IPS-15b (cell line): Measurements from ENCODE around the gene ENTPD8.

Source experiments
- H3K27me3 ChIP-seq: one replicate; pipeline ENCODE4 v1.6.1; 2013; ENCODE audit warnings: low read length; ENCODE audit not compliant: control insufficient read depth, insufficient read depth
- H3K36me3 ChIP-seq: one replicate; pipeline ENCODE4 v1.6.1; 2013; ENCODE audit warnings: low read length; ENCODE audit not compliant: control insufficient read depth, insufficient read depth
- H3K4me1 ChIP-seq: one replicate; pipeline ENCODE4 v1.6.1; 2013; ENCODE audit warnings: mild to moderate bottlenecking, low read length; ENCODE audit not compliant: control insufficient read depth, insufficient read depth
- H3K4me3 ChIP-seq: one replicate; pipeline ENCODE4 v1.5.1; 2013; ENCODE audit warnings: low read depth, low read length
- H3K9ac ChIP-seq: one replicate; pipeline ENCODE4 v1.6.1; 2013; ENCODE audit warnings: low read depth, mild to moderate bottlenecking, low read length
- H3K9me3 ChIP-seq: one replicate; pipeline ENCODE4 v1.6.1; 2013; ENCODE audit warnings: mild to moderate bottlenecking, low read length; ENCODE audit not compliant: control insufficient read depth, insufficient read depth

Gene ENTPD8

GRCh38 chr9:137406085-137406760, 34.9 kb downstream of the ENTPD8 start:
- Histone ChIP-seq H3K36me3 (peaks cover 2% of the 10 kb centered on the region), H3K27me3 (no peaks in the 10 kb centered on the region), H3K4me1 (no peaks in the 10 kb centered on the region), H3K4me3 (no peak overlapping the region), H3K9me3 (no peaks in the 10 kb centered on the region), H3K9ac (no peak overlapping the region)

GRCh38 chr9:137405677-137406081, 35.5 kb downstream of the ENTPD8 start:
- Histone ChIP-seq H3K36me3 (peaks cover 2% of the 10 kb centered on the region), H3K9me3 (no peaks in the 10 kb centered on the region), H3K9ac (no peak overlapping the region), H3K4me3 (no peak overlapping the region), H3K4me1 (no peaks in the 10 kb centered on the region), H3K27me3 (no peaks in the 10 kb centered on the region)

GRCh38 chr9:137404961-137405567, 36.1 kb downstream of the ENTPD8 start:
- H3K4me1 ChIP-seq = no peaks in the 10 kb centered on the region
- H3K9me3 ChIP-seq = no peaks in the 10 kb centered on the region
- peaks cover 2% of the 10 kb centered on the region for H3K36me3 ChIP-seq
- no peak overlapping the region for H3K4me3 ChIP-seq
- no peaks in the 10 kb centered on the region for H3K27me3 ChIP-seq
- H3K9ac ChIP-seq = no peak overlapping the region

GRCh38 chr9:137403269-137403668, 37.9 kb downstream of the ENTPD8 start:
- Histone ChIP-seq H3K4me3 (no peak overlapping the region), H3K9ac (no peak overlapping the region), H3K9me3 (no peaks in the 10 kb centered on the region), H3K27me3 (no peaks in the 10 kb centered on the region), H3K4me1 (no peaks in the 10 kb centered on the region), H3K36me3 (peaks cover 2% of the 10 kb centered on the region)

- H3K36me3 ChIP-seq = peaks cover 2% of the 10 kb centered on the region
- H3K4me3 ChIP-seq = no peak overlapping the region
- H3K9me3 ChIP-seq = no peaks in the 10 kb centered on the region
- no peaks in the 10 kb centered on the region for H3K27me3 ChIP-seq
- no peaks in the 10 kb centered on the region for H3K4me1 ChIP-seq
- no peak overlapping the region for H3K9ac ChIP-seq
Observed at GRCh38 chr9:137402746-137403145, 38.4 kb downstream of the ENTPD8 start.

- H3K36me3 ChIP-seq = no peaks in the 10 kb centered on the region
- no peaks in the 10 kb centered on the region for H3K27me3 ChIP-seq
- H3K4me3 ChIP-seq = no peak overlapping the region
- no peak overlapping the region for H3K9ac ChIP-seq
- no peaks in the 10 kb centered on the region for H3K9me3 ChIP-seq
- no peaks in the 10 kb centered on the region for H3K4me1 ChIP-seq
Observed at GRCh38 chr9:137398561-137399468, 42.3 kb downstream of the ENTPD8 start.

GRCh38 chr9:137397675-137398423, 43.3 kb downstream of the ENTPD8 start:
- Histone ChIP-seq H3K9ac (no peak overlapping the region), H3K27me3 (no peaks in the 10 kb centered on the region), H3K9me3 (no peaks in the 10 kb centered on the region), H3K4me3 (no peak overlapping the region), H3K36me3 (no peaks in the 10 kb centered on the region), H3K4me1 (no peaks in the 10 kb centered on the region)

GRCh38 chr9:137396634-137397367, 44.4 kb downstream of the ENTPD8 start:
- Histone ChIP-seq H3K9me3 (no peaks in the 10 kb centered on the region), H3K4me3 (no peak overlapping the region), H3K4me1 (no peaks in the 10 kb centered on the region), H3K9ac (no peak overlapping the region), H3K27me3 (no peaks in the 10 kb centered on the region), H3K36me3 (no peaks in the 10 kb centered on the region)

- H3K4me3 ChIP-seq = no peak overlapping the region
- H3K4me1 ChIP-seq = no peaks in the 10 kb centered on the region
- no peak overlapping the region for H3K9ac ChIP-seq
- no peaks in the 10 kb centered on the region for H3K27me3 ChIP-seq
- H3K36me3 ChIP-seq = no peaks in the 10 kb centered on the region
- H3K9me3 ChIP-seq = no peaks in the 10 kb centered on the region
Observed at GRCh38 chr9:137396227-137396626, 44.9 kb downstream of the ENTPD8 start.

- H3K27me3 ChIP-seq = no peaks in the 10 kb centered on the region
- H3K4me1 ChIP-seq = no peaks in the 10 kb centered on the region
- H3K4me3 ChIP-seq = no peak overlapping the region
- H3K9ac ChIP-seq = no peak overlapping the region
- no peaks in the 10 kb centered on the region for H3K36me3 ChIP-seq
- H3K9me3 ChIP-seq = no peaks in the 10 kb centered on the region
Observed at GRCh38 chr9:137395666-137396010, 45.5 kb downstream of the ENTPD8 start.
